Inflammatory macrophage treated with lipopolysaccharide for 1 hour (primary cell): ENCODE data around the gene CA10.

Experiments
- DNase-seq, 2 donors: peaks; one replicate each; pipeline ENCODE4 v3.0.0-alpha.2; 2020 to 2022

CA10 gene

GRCh38 chr17:51630101-51630671 lies 528.3 kb downstream of the CA10 start:
- DNase-seq: no peak

GRCh38 chr17:51629232-51629631 lies 529.3 kb downstream of the CA10 start:
- no peak for DNase-seq

- no peak for DNase-seq
Observed at GRCh38 chr17:51627779-51628178, 530.7 kb downstream of the CA10 start.

GRCh38 chr17:51618476-51618875 lies 540.0 kb downstream of the CA10 start:
- DNase-seq: no peak

- DNase-seq: no peak
Observed at GRCh38 chr17:51617986-51618385, 540.5 kb downstream of the CA10 start.

- DNase-seq: no peak
Observed at GRCh38 chr17:51613255-51613654, 545.3 kb downstream of the CA10 start.

- DNase-seq: no peak
Observed at GRCh38 chr17:51612692-51613091, 545.8 kb downstream of the CA10 start.

- DNase-seq: no peak
Observed at GRCh38 chr17:51611585-51611984, 546.9 kb downstream of the CA10 start.

GRCh38 chr17:51610834-51611233 lies 547.7 kb downstream of the CA10 start:
- DNase-seq: no peak

GRCh38 chr17:51610155-51610554 lies 548.4 kb downstream of the CA10 start:
- no peak for DNase-seq

- DNase-seq: no peak
Observed at GRCh38 chr17:51608251-51608933, 550.1 kb downstream of the CA10 start.

GRCh38 chr17:51607512-51607911 lies 551.0 kb downstream of the CA10 start:
- DNase-seq: no peak

GRCh38 chr17:51604299-51605020 lies 554.1 kb downstream of the CA10 start:
- DNase-seq: no peak

- DNase-seq: no peak
Observed at GRCh38 chr17:51601622-51602261, 556.8 kb downstream of the CA10 start.

GRCh38 chr17:51598824-51599223 lies 559.7 kb downstream of the CA10 start:
- DNase-seq: no peak

GRCh38 chr17:51597345-51597744 lies 561.2 kb downstream of the CA10 start:
- DNase-seq: no peak

GRCh38 chr17:51595826-51596398 lies 562.6 kb downstream of the CA10 start:
- no peak for DNase-seq

- no peak for DNase-seq
Observed at GRCh38 chr17:51590071-51590656, 568.4 kb downstream of the CA10 start.

GRCh38 chr17:51588063-51588462 lies 570.5 kb downstream of the CA10 start:
- DNase-seq: no peak

GRCh38 chr17:51587516-51587915 lies 571.0 kb downstream of the CA10 start:
- no peak for DNase-seq

- DNase-seq: no peak
Observed at GRCh38 chr17:51585514-51586104, 572.9 kb downstream of the CA10 start.

- peak in 1 of 2 donors; percentile 20 for DNase-seq
Observed at GRCh38 chr17:51580869-51581268, 577.6 kb downstream of the CA10 start.
